Fibroblast of lung (primary cell): ENCODE measurements around the gene ASZ1. TPM values are rescaled to one million over a fixed set of nuclear protein-coding genes. Genes with fewer than 3 reads are reported as not detected.
"Not testable (repeated sequence)": the region's sequence is repeated elsewhere in the genome, so short reads cannot be mapped to it uniquely, and the experiment has no call there.

Source experiments
- DNase-seq, 2 donors: peaks; one replicate each; pipeline versions ENCODE4 v3.0.0 to v3.0.0-alpha.2; 2010; ENCODE audit warnings: low read depth in 2 of 2
- H2AFZ ChIP-seq: 2 replicates; pipeline ENCODE4 v1.5.1; 2012; ENCODE audit warnings: low read length, control low read depth, inconsistent platforms
- H3K27ac ChIP-seq: 2 replicates; pipeline ENCODE4 v1.5.1; 2011; ENCODE audit warnings: low read length, control low read depth; ENCODE audit not compliant: insufficient read depth
- H3K27me3 ChIP-seq: 2 replicates; pipeline ENCODE4 v1.5.1; 2011; ENCODE audit warnings: mild to moderate bottlenecking, low read length; ENCODE audit not compliant: control insufficient read depth, insufficient read depth
- H3K36me3 ChIP-seq: 2 replicates; pipeline ENCODE4 v1.5.1; 2011; ENCODE audit warnings: low read length; ENCODE audit not compliant: control insufficient read depth, insufficient read depth
- H3K4me1 ChIP-seq: 2 replicates; pipeline ENCODE4 v1.5.1; 2011; ENCODE audit warnings: low read length; ENCODE audit not compliant: control insufficient read depth, insufficient read depth; ENCODE audit errors: extremely low read depth
- H3K4me2 ChIP-seq: 2 replicates; pipeline ENCODE4 v1.5.1; 2011; ENCODE audit warnings: low read length, control low read depth; ENCODE audit not compliant: insufficient read depth; ENCODE audit errors: extremely low read depth
- H3K4me3 ChIP-seq, 4 experiments: fragments of 200-600 bp in 1 of 4; sonication (generic) in 1 of 4; replicated peaks in 1 of 4; 2 replicates each; pipeline ENCODE4 v1.5.1; 2011 to 2016; ENCODE audit warnings: low read length in 4 of 4, low read depth in 3 of 4, mild to moderate bottlenecking in 3 of 4, control low read depth in 2 of 4, inconsistent platforms in 1 of 4, mixed read lengths in 1 of 4; ENCODE audit not compliant: insufficient read depth in 1 of 4; ENCODE audit errors: control extremely low read depth in 1 of 4
- H3K79me2 ChIP-seq: 2 replicates; pipeline ENCODE4 v1.5.1; 2012; ENCODE audit warnings: mild to moderate bottlenecking, low read length, inconsistent platforms; ENCODE audit not compliant: control insufficient read depth, insufficient read depth
- H3K9ac ChIP-seq: 2 replicates; pipeline ENCODE4 v1.5.1; 2011; ENCODE audit warnings: mild to moderate bottlenecking, low read length, control low read depth; ENCODE audit not compliant: insufficient read depth
- H3K9me3 ChIP-seq: 2 replicates; pipeline ENCODE4 v1.5.1; 2012; ENCODE audit warnings: low read depth, low read length; ENCODE audit not compliant: control insufficient read depth, insufficient read depth
- H4K20me1 ChIP-seq: 2 replicates; pipeline ENCODE4 v1.5.1; 2011; ENCODE audit warnings: low read length; ENCODE audit not compliant: control insufficient read depth, insufficient read depth; ENCODE audit errors: extremely low read depth
- CTCF ChIP-seq, 2 donors: IDR thresholded peaks in 1 of 2; conservative IDR thresholded peaks in 1 of 2; 1 replicate in 1 of 2; 2 replicates in 1 of 2; pipeline ENCODE4 v1.5.1; 2011 to 2012; ENCODE audit warnings: low read length in 2 of 2, control low read depth in 1 of 2, inconsistent platforms in 1 of 2, low read depth in 1 of 2, mild to moderate bottlenecking in 1 of 2
- EZH2 ChIP-seq: IDR thresholded peaks from 2 replicates; pipeline ENCODE4 v1.5.1; 2012; ENCODE audit warnings: low read length, control low read depth, mild to moderate bottlenecking; ENCODE audit errors: missing control alignments
- polyA plus RNA-seq, 2 donors: library from polyadenylated mRNA; depleted of rRNA in 1 of 2; stranded (reverse) in 1 of 2; unstranded in 1 of 2; fragments of >200 nt; gene quantifications; 2 replicates each; pipeline ENCODE4 v1.2.1, GENCODE V29; 2011 to 2012; ENCODE audit warnings: missing spikeins in 1 of 2
- total RNA-seq: library from RNA; depleted of rRNA; stranded (reverse); fragments of >200 nt; gene quantifications from 2 replicates; pipeline ENCODE4 v1.2.1, GENCODE V29; 2014

The ASZ1 gene
- total and polyA plus RNA-seq, 2 donors (not counting 1 experiment from before 2014, with no cell fraction given) = 0.03 TPM; not detected in 1

DNA sequence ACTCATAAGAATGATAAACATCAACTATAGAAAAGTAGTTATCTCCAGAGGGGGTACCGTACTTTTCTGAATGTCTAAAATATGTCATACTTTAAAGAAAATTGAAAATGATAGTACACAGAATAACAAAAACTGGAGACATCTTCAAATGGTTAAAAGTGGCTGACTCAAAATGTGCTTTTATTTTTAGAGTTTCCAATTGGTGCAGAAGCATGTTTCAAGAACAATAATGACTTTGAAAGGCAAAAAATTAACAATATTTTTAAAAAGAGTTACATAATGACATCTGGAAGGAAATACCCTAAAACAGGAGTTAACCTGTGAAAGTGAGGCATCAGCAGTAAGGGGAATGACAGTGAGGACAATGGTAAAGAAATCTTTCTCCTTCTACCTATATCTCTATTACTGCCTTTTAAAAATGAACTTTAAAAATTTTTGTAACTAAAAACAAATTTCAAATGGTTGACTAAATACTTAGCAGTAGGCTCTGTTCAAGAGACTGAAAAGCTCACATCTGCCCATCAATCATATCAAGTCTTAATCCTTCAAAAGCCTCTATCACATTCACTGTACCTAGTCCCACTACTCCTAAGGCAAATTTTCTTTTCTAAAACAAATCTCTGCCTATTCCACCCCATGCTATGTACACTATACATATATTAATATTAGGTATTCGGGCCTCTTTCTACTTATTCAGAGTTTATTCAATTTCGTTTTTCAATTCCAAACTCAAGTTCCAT, 3.0 kb downstream of the ASZ1 start:
- no peak overlapping the region for H3K4me3 ChIP-seq
- no peak for DNase-seq
- no peak overlapping the region for H3K9ac ChIP-seq
- H3K9me3 ChIP-seq = no peaks in the 10 kb centered on the region
- H3K4me2 ChIP-seq = no peak overlapping the region
- no peak for TF ChIP-seq CTCF (conservative IDR thresholded peaks at IDR 0.05 in 1 of 2, IDR thresholded peaks at IDR 0.05 in 1 of 2; ENCODE audit: low read depth in 1 of 2, low read length in 2 of 2)
- TF ChIP-seq EZH2 = no peak
- H3K79me2 ChIP-seq = no peaks in the 10 kb centered on the region
- no peaks in the 10 kb centered on the region for H4K20me1 ChIP-seq
- H3K4me1 ChIP-seq = no peaks in the 10 kb centered on the region
- H3K27me3 ChIP-seq = no peaks in the 10 kb centered on the region
- no peaks in the 10 kb centered on the region for H3K36me3 ChIP-seq
- no peak overlapping the region for H3K27ac ChIP-seq
- no peak overlapping the region for H2AFZ ChIP-seq

GRCh38 chr7:117414591-117414990, 12.7 kb downstream of the ASZ1 start:
- H3K9me3 ChIP-seq, H2AFZ ChIP-seq, H3K36me3 ChIP-seq, H3K4me1 ChIP-seq, H3K4me2 ChIP-seq, DNase-seq, H3K27me3 ChIP-seq, H3K79me2 ChIP-seq, H3K4me3 ChIP-seq, H4K20me1 ChIP-seq, H3K27ac ChIP-seq, H3K9ac ChIP-seq: not testable (repeated sequence)

GRCh38 chr7:117412946-117413559, 14.2 kb downstream of the ASZ1 start:
- TF ChIP-seq CTCF (conservative IDR thresholded peaks at IDR 0.05 in 1 of 2, IDR thresholded peaks at IDR 0.05 in 1 of 2; ENCODE audit: low read depth in 1 of 2, low read length in 2 of 2) (no peak), EZH2 (no peak)
- no peak for DNase-seq
- Histone ChIP-seq H3K79me2 (no peaks in the 10 kb centered on the region), H3K4me2 (no peak overlapping the region), H3K36me3 (no peaks in the 10 kb centered on the region), H3K27me3 (no peaks in the 10 kb centered on the region), H3K9me3 (no peaks in the 10 kb centered on the region), H3K9ac (no peak overlapping the region), H2AFZ (no peak overlapping the region), H3K27ac (no peak overlapping the region), H3K4me3 (no peak overlapping the region), H4K20me1 (no peaks in the 10 kb centered on the region), H3K4me1 (no peaks in the 10 kb centered on the region)
